ENCODE results near the gene SASH1.

DNA sequence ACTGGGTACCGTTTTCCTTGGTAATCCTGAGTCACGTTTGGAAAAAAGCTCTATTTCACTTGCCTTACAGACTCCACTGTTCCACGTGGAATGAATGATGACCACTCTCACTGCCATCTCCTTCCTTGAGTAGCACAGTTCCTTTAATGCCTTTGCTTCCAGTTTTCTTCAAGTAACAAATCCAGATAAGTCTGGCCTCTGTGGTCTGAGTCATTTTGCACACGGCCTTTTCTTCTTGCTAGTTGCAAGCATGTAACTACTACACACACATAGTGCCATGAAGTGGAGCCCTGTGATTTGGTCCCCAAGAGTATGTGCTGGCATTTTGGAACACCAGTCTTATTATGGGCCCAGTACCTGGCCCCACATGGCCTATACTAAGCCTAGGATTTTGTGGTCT, 182.8 kb downstream of the SASH1 start:
- TF ChIP-seq POLR2A (IDR thresholded peaks at IDR 0.05; ENCODE audit: low read depth, low read length) (no peak), POLR2AphosphoS5 (IDR thresholded peaks at IDR 0.05; ENCODE audit: low read depth, low read length) (no peak)
